Osteocyte (in vitro differentiated cells): ENCODE results near the gene CPNE8. TPM values are rescaled to one million over a fixed set of nuclear protein-coding genes. Genes with fewer than 3 reads are reported as not detected.

ENCODE experiments used
- DNase-seq: peaks from one replicate; pipeline ENCODE4 v3.0.0; 2021; ENCODE audit warnings: mixed read lengths; ENCODE audit not compliant: unreplicated experiment; ENCODE audit errors: extremely low spot score
- H3K27ac Mint-ChIP-seq: one replicate; pipeline ENCODE4 v1.8.0; 2021; ENCODE audit warnings: mild to moderate bottlenecking, mixed read lengths; ENCODE audit not compliant: unreplicated experiment
- H3K27me3 Mint-ChIP-seq: one replicate; pipeline ENCODE4 v1.8.0; 2021; ENCODE audit warnings: mixed read lengths; ENCODE audit not compliant: unreplicated experiment
- H3K36me3 Mint-ChIP-seq: one replicate; pipeline ENCODE4 v1.8.0; 2021; ENCODE audit warnings: mixed read lengths; ENCODE audit not compliant: unreplicated experiment
- H3K4me1 Mint-ChIP-seq: one replicate; pipeline ENCODE4 v1.8.0; 2021; ENCODE audit warnings: mixed read lengths; ENCODE audit not compliant: unreplicated experiment
- H3K4me3 Mint-ChIP-seq: one replicate; pipeline ENCODE4 v1.8.0; 2021; ENCODE audit warnings: mild to moderate bottlenecking, moderate library complexity, mixed read lengths; ENCODE audit not compliant: unreplicated experiment
- H3K9me3 Mint-ChIP-seq: one replicate; pipeline ENCODE4 v1.8.0; 2021; ENCODE audit warnings: mixed read lengths; ENCODE audit not compliant: unreplicated experiment
- total RNA-seq: library from RNA; stranded (reverse); gene quantifications from 2 replicates; pipeline ENCODE4 v1.2.1, GENCODE V29; 2021
- TF ChIP-seq, protein P1 (sequence below): fragments of 200-600 bp; sonication (generic); IDR thresholded peaks from 2 replicates; pipeline ENCODE4 v1.5.0; 2021; ENCODE audit warnings: antibody characterized with exemption, mild to moderate bottlenecking, moderate library complexity

The CPNE8 gene
- total RNA-seq, 1 donor from 2014 or later, result 8.7 TPM

DNA sequence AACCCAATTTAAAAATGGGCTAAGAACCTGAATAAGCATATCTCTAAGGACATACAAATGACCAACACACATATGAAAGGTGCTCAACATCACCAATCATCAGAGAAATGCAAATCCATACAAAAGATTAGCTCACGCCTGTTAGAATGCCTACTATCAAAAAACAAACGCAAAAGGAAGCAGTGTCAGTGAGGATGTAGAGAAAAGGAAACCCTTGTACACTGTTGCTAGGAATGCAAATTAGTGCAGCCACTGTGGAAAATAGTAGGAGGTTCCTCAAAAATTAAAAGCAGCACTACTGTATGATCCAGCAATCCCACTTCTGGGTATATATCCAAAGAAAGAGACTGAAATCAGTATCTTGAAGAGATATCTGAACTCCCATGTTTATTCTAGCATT is 133.0 kb downstream of the CPNE8 start:
- DNase-seq, result no peak
- Mint-ChIP-seq H3K27me3 (no peaks in the 10 kb centered on the region), H3K9me3 (no peaks in the 10 kb centered on the region), H3K4me1 (peaks cover 4% of the 10 kb centered on the region), H3K27ac (no peak overlapping the region), H3K4me3 (no peak overlapping the region), H3K36me3 (no peaks in the 10 kb centered on the region)
- TF ChIP-seq, protein P1, sequence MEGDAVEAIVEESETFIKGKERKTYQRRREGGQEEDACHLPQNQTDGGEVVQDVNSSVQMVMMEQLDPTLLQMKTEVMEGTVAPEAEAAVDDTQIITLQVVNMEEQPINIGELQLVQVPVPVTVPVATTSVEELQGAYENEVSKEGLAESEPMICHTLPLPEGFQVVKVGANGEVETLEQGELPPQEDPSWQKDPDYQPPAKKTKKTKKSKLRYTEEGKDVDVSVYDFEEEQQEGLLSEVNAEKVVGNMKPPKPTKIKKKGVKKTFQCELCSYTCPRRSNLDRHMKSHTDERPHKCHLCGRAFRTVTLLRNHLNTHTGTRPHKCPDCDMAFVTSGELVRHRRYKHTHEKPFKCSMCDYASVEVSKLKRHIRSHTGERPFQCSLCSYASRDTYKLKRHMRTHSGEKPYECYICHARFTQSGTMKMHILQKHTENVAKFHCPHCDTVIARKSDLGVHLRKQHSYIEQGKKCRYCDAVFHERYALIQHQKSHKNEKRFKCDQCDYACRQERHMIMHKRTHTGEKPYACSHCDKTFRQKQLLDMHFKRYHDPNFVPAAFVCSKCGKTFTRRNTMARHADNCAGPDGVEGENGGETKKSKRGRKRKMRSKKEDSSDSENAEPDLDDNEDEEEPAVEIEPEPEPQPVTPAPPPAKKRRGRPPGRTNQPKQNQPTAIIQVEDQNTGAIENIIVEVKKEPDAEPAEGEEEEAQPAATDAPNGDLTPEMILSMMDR, result no peak

DNA sequence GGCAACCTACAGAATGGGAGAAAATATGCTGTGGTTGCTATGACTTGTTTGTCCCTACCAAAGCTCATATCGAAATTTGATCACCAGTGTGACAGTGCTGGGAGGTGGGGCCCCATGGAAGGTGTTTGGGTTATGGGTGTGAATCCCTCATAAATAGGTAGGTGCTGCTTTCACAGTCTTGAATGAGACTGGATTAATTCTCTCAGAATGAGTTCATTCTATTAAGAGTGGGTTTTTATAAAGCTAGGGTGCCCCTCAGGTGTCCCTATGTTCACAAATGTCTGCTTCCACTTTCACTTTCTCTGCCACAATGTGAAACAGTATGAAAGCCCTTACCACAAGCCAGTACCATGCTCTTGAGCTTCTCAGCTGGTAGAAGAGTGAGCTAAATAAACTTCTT is 133.5 kb downstream of the CPNE8 start:
- Mint-ChIP-seq H3K9me3 (no peaks in the 10 kb centered on the region), H3K27ac (no peak overlapping the region), H3K4me1 (peaks cover 4% of the 10 kb centered on the region), H3K36me3 (no peaks in the 10 kb centered on the region), H3K4me3 (no peak overlapping the region), H3K27me3 (no peaks in the 10 kb centered on the region)
- TF ChIP-seq, protein P1, result no peak
- DNase-seq, result no peak

DNA sequence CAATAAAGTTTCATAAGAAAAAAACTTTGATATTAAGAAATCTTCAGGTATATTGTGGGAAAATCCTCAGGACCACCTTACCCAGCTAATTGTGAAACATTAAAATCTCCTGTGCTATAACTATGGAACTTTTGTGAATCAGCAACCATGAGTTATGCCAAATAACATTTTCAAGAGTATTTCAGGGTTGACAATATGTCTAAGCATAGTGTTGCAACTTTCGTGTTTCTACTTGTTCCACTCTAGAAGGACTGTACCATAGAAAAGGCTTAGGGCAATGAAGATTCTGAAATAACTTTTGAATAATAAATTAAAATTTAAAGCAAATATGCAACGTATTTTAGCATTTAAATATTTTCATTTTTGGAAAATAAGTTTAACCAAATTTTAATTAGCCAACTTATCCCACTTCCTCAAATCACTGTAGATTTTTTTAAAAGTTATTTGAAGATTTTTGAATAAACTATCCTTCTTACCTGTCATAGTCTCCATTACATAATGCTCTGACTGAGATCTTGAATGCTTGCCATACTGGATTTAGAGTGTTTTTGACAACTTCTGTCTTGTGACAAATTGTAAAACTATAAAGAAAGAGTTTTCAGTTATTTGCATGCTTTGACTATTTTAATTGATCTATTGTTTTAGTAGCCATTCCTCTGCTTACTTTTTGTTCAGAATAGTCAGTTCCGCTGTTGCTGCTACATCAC is 143.6 kb downstream of the CPNE8 start:
- no peaks in the 10 kb centered on the region for H3K4me1 Mint-ChIP-seq
- H3K36me3 Mint-ChIP-seq, result peaks cover 5% of the 10 kb centered on the region
- TF ChIP-seq, protein P1, result no peak
- DNase-seq, result no peak
- no peak overlapping the region for H3K4me3 Mint-ChIP-seq
- H3K27ac Mint-ChIP-seq, result no peak overlapping the region
- H3K27me3 Mint-ChIP-seq, result no peaks in the 10 kb centered on the region
- no peaks in the 10 kb centered on the region for H3K9me3 Mint-ChIP-seq

DNA sequence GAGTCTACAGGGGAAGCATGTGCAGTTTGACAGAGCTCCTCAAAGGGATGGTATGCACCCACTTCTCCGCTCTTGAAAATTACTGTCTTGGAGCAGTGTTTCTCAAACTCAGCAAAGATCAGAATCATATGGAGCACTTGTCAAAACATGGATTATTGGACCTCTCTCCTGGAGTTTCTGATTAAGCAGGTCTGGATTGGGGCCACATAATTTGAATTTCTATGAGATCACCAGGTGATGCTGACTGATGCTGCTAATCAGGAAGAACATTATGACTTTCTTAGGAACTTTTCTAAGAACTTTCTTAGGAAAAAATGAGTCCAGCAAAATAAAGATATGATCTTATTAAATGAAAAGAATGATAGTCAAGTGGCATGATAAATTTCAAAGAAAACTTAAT is 144.3 kb downstream of the CPNE8 start:
- Mint-ChIP-seq H3K36me3 (peaks cover 5% of the 10 kb centered on the region), H3K27ac (no peak overlapping the region), H3K4me1 (no peaks in the 10 kb centered on the region), H3K9me3 (no peaks in the 10 kb centered on the region), H3K4me3 (no peak overlapping the region), H3K27me3 (no peaks in the 10 kb centered on the region)
- no peak for DNase-seq
- TF ChIP-seq, protein P1, result no peak

DNA sequence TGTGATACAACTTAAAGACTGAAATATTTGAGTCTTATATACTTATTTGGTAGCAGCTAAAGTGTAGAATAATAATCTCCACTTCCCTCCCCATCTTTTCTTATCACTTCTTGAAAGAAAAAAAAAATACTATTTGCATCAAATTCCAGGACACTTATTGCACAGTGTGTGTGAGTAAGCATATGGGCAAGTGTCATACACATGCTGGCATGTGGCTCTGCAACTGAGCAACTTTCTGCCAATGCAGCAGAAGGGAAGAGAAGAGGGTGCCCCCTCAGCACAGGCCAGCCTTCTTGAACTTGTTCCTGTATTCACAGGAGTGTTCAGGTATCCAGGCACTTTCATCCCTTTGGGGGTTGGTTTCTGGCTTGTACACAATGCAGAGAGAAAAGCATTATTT is 145.8 kb downstream of the CPNE8 start:
- no peaks in the 10 kb centered on the region for H3K9me3 Mint-ChIP-seq
- no peak overlapping the region for H3K4me3 Mint-ChIP-seq
- TF ChIP-seq, protein P1, result no peak

More for the DNA sequence above, 145.8 kb downstream of the CPNE8 start:
- H3K4me1 Mint-ChIP-seq, result no peaks in the 10 kb centered on the region
- no peaks in the 10 kb centered on the region for H3K27me3 Mint-ChIP-seq
- peaks cover 5% of the 10 kb centered on the region for H3K36me3 Mint-ChIP-seq
- no peak overlapping the region for H3K27ac Mint-ChIP-seq
- DNase-seq, result no peak
